Measurements from ENCODE around the gene UBE2D2. TPM values are rescaled to one million over a fixed set of nuclear protein-coding genes. Genes with fewer than 3 reads are reported as not detected.

The UBE2D2 gene
- total RNA-seq, 1 donor from 2014 or later, result 155 TPM

- no peak for DNase-seq (ENCODE audit: low spot score, unreplicated experiment)
- Mint-ChIP-seq H3K9me3 (ENCODE audit: low read depth) (no peaks in the 10 kb centered on the region), H3K4me1 (ENCODE audit: low read depth) (peaks cover 42% of the 10 kb centered on the region), H3K36me3 (ENCODE audit: insufficient read depth) (no peaks in the 10 kb centered on the region), H3K27ac (peak overlapping the region; percentile 91), H3K27me3 (no peaks in the 10 kb centered on the region), H3K4me3 (ENCODE audit: low read depth) (no peak overlapping the region)
- TF ChIP-seq, protein P1, sequence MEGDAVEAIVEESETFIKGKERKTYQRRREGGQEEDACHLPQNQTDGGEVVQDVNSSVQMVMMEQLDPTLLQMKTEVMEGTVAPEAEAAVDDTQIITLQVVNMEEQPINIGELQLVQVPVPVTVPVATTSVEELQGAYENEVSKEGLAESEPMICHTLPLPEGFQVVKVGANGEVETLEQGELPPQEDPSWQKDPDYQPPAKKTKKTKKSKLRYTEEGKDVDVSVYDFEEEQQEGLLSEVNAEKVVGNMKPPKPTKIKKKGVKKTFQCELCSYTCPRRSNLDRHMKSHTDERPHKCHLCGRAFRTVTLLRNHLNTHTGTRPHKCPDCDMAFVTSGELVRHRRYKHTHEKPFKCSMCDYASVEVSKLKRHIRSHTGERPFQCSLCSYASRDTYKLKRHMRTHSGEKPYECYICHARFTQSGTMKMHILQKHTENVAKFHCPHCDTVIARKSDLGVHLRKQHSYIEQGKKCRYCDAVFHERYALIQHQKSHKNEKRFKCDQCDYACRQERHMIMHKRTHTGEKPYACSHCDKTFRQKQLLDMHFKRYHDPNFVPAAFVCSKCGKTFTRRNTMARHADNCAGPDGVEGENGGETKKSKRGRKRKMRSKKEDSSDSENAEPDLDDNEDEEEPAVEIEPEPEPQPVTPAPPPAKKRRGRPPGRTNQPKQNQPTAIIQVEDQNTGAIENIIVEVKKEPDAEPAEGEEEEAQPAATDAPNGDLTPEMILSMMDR (IDR thresholded peaks at IDR 0.05; ENCODE audit: unreplicated experiment), result peak; percentile 43
Observed at GRCh38 chr5:139635606-139636206, 74.6 kb downstream of the UBE2D2 start.

DNA sequence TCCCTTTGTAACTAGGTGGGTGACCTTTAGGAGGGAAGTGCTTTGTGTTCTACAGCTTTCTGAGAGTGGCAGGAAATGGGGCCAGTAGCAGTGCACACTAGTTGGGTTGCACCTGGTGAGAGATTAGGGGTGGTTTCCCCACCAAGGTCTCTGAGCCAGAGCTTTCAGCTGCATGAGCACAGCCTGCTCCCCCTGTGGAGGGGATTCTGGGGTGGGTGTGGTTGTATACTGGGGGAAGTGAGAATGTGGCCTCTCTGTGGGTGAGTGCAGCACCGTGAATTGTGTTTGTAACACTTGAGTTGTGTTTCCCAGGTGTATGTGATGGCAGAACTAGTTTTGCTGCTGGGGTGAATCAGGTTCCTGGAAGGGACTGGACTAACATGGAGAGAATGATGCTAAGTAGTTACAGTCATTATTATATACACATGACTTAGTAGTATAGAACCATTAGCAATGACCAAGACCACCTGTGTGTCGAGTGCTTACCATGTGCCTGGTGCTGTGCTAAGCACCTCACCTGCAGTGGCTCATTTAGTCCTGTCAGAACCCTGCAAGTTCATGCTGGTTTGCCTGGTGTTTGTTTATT lies 75.2 kb downstream of the UBE2D2 start:
- peaks cover 45% of the 10 kb centered on the region for H3K4me1 Mint-ChIP-seq (ENCODE audit: low read depth)
- TF ChIP-seq, protein P1 (IDR thresholded peaks at IDR 0.05; ENCODE audit: unreplicated experiment), result no peak
- H3K9me3 Mint-ChIP-seq (ENCODE audit: low read depth), result no peaks in the 10 kb centered on the region
- H3K27me3 Mint-ChIP-seq, result no peaks in the 10 kb centered on the region
- peak overlapping the region; percentile 91 for H3K27ac Mint-ChIP-seq
- DNase-seq (ENCODE audit: low spot score, unreplicated experiment), result no peak
- no peak overlapping the region for H3K4me3 Mint-ChIP-seq (ENCODE audit: low read depth)
- no peaks in the 10 kb centered on the region for H3K36me3 Mint-ChIP-seq (ENCODE audit: insufficient read depth)

GRCh38 chr5:139636975-139637408 lies 75.9 kb downstream of the UBE2D2 start:
- TF ChIP-seq, protein P1 (IDR thresholded peaks at IDR 0.05; ENCODE audit: unreplicated experiment), result no peak
- no peaks in the 10 kb centered on the region for H3K27me3 Mint-ChIP-seq
- no peaks in the 10 kb centered on the region for H3K36me3 Mint-ChIP-seq (ENCODE audit: insufficient read depth)
- peaks cover 51% of the 10 kb centered on the region for H3K4me1 Mint-ChIP-seq (ENCODE audit: low read depth)
- peak overlapping the region; percentile 0 for H3K4me3 Mint-ChIP-seq (ENCODE audit: low read depth)
- peak overlapping the region; percentile 80 for H3K27ac Mint-ChIP-seq
- no peaks in the 10 kb centered on the region for H3K9me3 Mint-ChIP-seq (ENCODE audit: low read depth)
- DNase-seq (ENCODE audit: low spot score, unreplicated experiment), result no peak

- peaks cover 56% of the 10 kb centered on the region for H3K4me1 Mint-ChIP-seq (ENCODE audit: low read depth)
- peak overlapping the region; percentile 88 for H3K27ac Mint-ChIP-seq
- H3K4me3 Mint-ChIP-seq (ENCODE audit: low read depth), result peak overlapping the region; percentile 58
- H3K27me3 Mint-ChIP-seq, result no peaks in the 10 kb centered on the region
- TF ChIP-seq, protein P1 (IDR thresholded peaks at IDR 0.05; ENCODE audit: unreplicated experiment), result peak; percentile 28
- H3K9me3 Mint-ChIP-seq (ENCODE audit: low read depth), result no peaks in the 10 kb centered on the region
- no peaks in the 10 kb centered on the region for H3K36me3 Mint-ChIP-seq (ENCODE audit: insufficient read depth)
- DNase-seq (ENCODE audit: low spot score, unreplicated experiment), result peak; percentile 83
Observed at GRCh38 chr5:139637438-139638089, 76.4 kb downstream of the UBE2D2 start.

- TF ChIP-seq, protein P1 (IDR thresholded peaks at IDR 0.05; ENCODE audit: unreplicated experiment), result no peak
- Mint-ChIP-seq H3K9me3 (ENCODE audit: low read depth) (no peaks in the 10 kb centered on the region), H3K36me3 (ENCODE audit: insufficient read depth) (no peaks in the 10 kb centered on the region), H3K27me3 (no peaks in the 10 kb centered on the region), H3K27ac (peak overlapping the region; percentile 90), H3K4me3 (ENCODE audit: low read depth) (peak overlapping the region; percentile 58), H3K4me1 (ENCODE audit: low read depth) (peaks cover 61% of the 10 kb centered on the region)
- no peak for DNase-seq (ENCODE audit: low spot score, unreplicated experiment)
Observed at GRCh38 chr5:139638090-139638735, 77.1 kb downstream of the UBE2D2 start.
